ENCODE results near the gene DCLK2.

The DCLK2 gene

GRCh38 chr4:150250998-150251651 lies 172.9 kb downstream of the DCLK2 start:
- Histone ChIP-seq H3K4me3 (no peak overlapping the region), H3K4me2 (no peak overlapping the region), H3K36me3 (peaks cover 18% of the 10 kb centered on the region; the same call in 1 of the 2 replicates), H4K20me1 (no peaks in the 10 kb centered on the region), H3K27me3 (no peaks in the 10 kb centered on the region), H3K4me1 (no peaks in the 10 kb centered on the region; the same call in 1 of the 2 replicates), H3K9me3 (no peaks in the 10 kb centered on the region), H3K9ac (no peak overlapping the region), H3K27ac (no peak overlapping the region)
- no peak for TF ChIP-seq Cebpa-rat (IDR thresholded peaks at IDR 0.05)

GRCh38 chr4:150251752-150252190 lies 173.5 kb downstream of the DCLK2 start:
- Histone ChIP-seq H3K4me1 (no peaks in the 10 kb centered on the region; the same call in 1 of the 2 replicates), H3K27me3 (no peaks in the 10 kb centered on the region), H3K9ac (no peak overlapping the region), H3K4me3 (no peak overlapping the region), H4K20me1 (no peaks in the 10 kb centered on the region), H3K36me3 (peaks cover 18% of the 10 kb centered on the region; the same call in 1 of the 2 replicates), H3K4me2 (no peak overlapping the region), H3K27ac (no peak overlapping the region), H3K9me3 (no peaks in the 10 kb centered on the region)
- TF ChIP-seq Cebpa-rat (IDR thresholded peaks at IDR 0.05) = no peak

- no peak overlapping the region for H3K4me2 ChIP-seq
- no peaks in the 10 kb centered on the region for H3K9me3 ChIP-seq
- no peaks in the 10 kb centered on the region for H3K27me3 ChIP-seq
- H3K4me1 ChIP-seq = no peaks in the 10 kb centered on the region; the same call in 1 of the 2 replicates
- no peaks in the 10 kb centered on the region for H4K20me1 ChIP-seq
- no peak for TF ChIP-seq Cebpa-rat (IDR thresholded peaks at IDR 0.05)
- H3K4me3 ChIP-seq = no peak overlapping the region
- H3K27ac ChIP-seq = no peak overlapping the region
- H3K9ac ChIP-seq = no peak overlapping the region
- H3K36me3 ChIP-seq = peaks cover 18% of the 10 kb centered on the region; the same call in 1 of the 2 replicates
These were observed 174.1 kb downstream of the DCLK2 start for GRCh38 chr4:150252306-150252705.

GRCh38 chr4:150252741-150253140 lies 174.5 kb downstream of the DCLK2 start:
- Histone ChIP-seq H3K4me1 (no peaks in the 10 kb centered on the region; the same call in 1 of the 2 replicates), H3K4me3 (no peak overlapping the region), H3K27ac (no peak overlapping the region), H3K36me3 (peaks cover 15% of the 10 kb centered on the region; the same call in 1 of the 2 replicates), H3K9me3 (no peaks in the 10 kb centered on the region), H3K9ac (no peak overlapping the region), H3K27me3 (no peaks in the 10 kb centered on the region), H4K20me1 (no peaks in the 10 kb centered on the region), H3K4me2 (no peak overlapping the region)
- TF ChIP-seq Cebpa-rat (IDR thresholded peaks at IDR 0.05) = no peak

GRCh38 chr4:150253416-150253815 lies 175.2 kb downstream of the DCLK2 start:
- no peaks in the 10 kb centered on the region for H3K27me3 ChIP-seq

GRCh38 chr4:150253965-150254630 lies 175.9 kb downstream of the DCLK2 start:
- no peak for TF ChIP-seq Cebpa-rat (IDR thresholded peaks at IDR 0.05)
- H4K20me1 ChIP-seq = no peaks in the 10 kb centered on the region
- H3K36me3 ChIP-seq = 0 out of 2 replicates have a peak, but pooled peaks cover 4% of the 10 kb centered on the region
- H3K27ac ChIP-seq = no peak overlapping the region
- H3K9me3 ChIP-seq = no peaks in the 10 kb centered on the region
- H3K4me2 ChIP-seq = no peak overlapping the region
- H3K27me3 ChIP-seq = no peaks in the 10 kb centered on the region
- no peak overlapping the region for H3K4me3 ChIP-seq
- no peaks in the 10 kb centered on the region; the same call in 1 of the 2 replicates for H3K4me1 ChIP-seq
- no peak overlapping the region for H3K9ac ChIP-seq

More at GRCh38 chr4:150253416-150253815, 175.2 kb downstream of the DCLK2 start:
- no peak for TF ChIP-seq Cebpa-rat (IDR thresholded peaks at IDR 0.05)
- Histone ChIP-seq H4K20me1 (no peaks in the 10 kb centered on the region), H3K4me2 (no peak overlapping the region), H3K9me3 (no peaks in the 10 kb centered on the region), H3K9ac (no peak overlapping the region), H3K36me3 (peaks cover 11% of the 10 kb centered on the region; the same call in 1 of the 2 replicates), H3K27ac (no peak overlapping the region), H3K4me1 (no peaks in the 10 kb centered on the region; the same call in 1 of the 2 replicates), H3K4me3 (no peak overlapping the region)

- H3K4me1 ChIP-seq = no peaks in the 10 kb centered on the region; the same call in 1 of the 2 replicates
- no peak overlapping the region for H3K4me3 ChIP-seq
- peaks cover 12% of the 10 kb centered on the region; the same call in 1 of the 2 replicates for H3K36me3 ChIP-seq
- no peak overlapping the region for H3K4me2 ChIP-seq
- no peaks in the 10 kb centered on the region for H3K27me3 ChIP-seq
- no peak overlapping the region for H3K9ac ChIP-seq
- no peaks in the 10 kb centered on the region for H3K9me3 ChIP-seq
- no peaks in the 10 kb centered on the region for H4K20me1 ChIP-seq
- H3K27ac ChIP-seq = no peak overlapping the region
- no peak for TF ChIP-seq Cebpa-rat (IDR thresholded peaks at IDR 0.05)
These were observed 177.5 kb downstream of the DCLK2 start for GRCh38 chr4:150255610-150256224.

GRCh38 chr4:150256225-150256620 lies 178.0 kb downstream of the DCLK2 start:
- H3K36me3 ChIP-seq = peaks cover 12% of the 10 kb centered on the region; the same call in 1 of the 2 replicates
- no peaks in the 10 kb centered on the region for H3K9me3 ChIP-seq
- no peaks in the 10 kb centered on the region; the same call in 1 of the 2 replicates for H3K4me1 ChIP-seq
- H3K27me3 ChIP-seq = no peaks in the 10 kb centered on the region
- no peak overlapping the region for H3K4me3 ChIP-seq
- TF ChIP-seq Cebpa-rat (IDR thresholded peaks at IDR 0.05) = no peak
- H4K20me1 ChIP-seq = no peaks in the 10 kb centered on the region
- no peak overlapping the region for H3K9ac ChIP-seq
- H3K4me2 ChIP-seq = no peak overlapping the region
- no peak overlapping the region for H3K27ac ChIP-seq

- no peak for TF ChIP-seq Cebpa-rat (IDR thresholded peaks at IDR 0.05)
- Histone ChIP-seq H3K9me3 (no peaks in the 10 kb centered on the region), H3K4me1 (no peaks in the 10 kb centered on the region; the same call in 1 of the 2 replicates), H3K27me3 (no peaks in the 10 kb centered on the region), H4K20me1 (no peaks in the 10 kb centered on the region), H3K9ac (no peak overlapping the region), H3K36me3 (peaks cover 12% of the 10 kb centered on the region; the same call in 1 of the 2 replicates), H3K4me2 (no peak overlapping the region), H3K27ac (no peak overlapping the region), H3K4me3 (no peak overlapping the region)
These were observed 178.8 kb downstream of the DCLK2 start for GRCh38 chr4:150256841-150257730.

Measured in BLaER1 (cell line).